ENCODE results near the gene OTUB2. TPM values are rescaled to one million over a fixed set of nuclear protein-coding genes. Genes with fewer than 3 reads are reported as not detected.

Gene OTUB2
- total and polyA plus RNA-seq, 2 donors (not counting 3 experiments of a cell fraction or from before 2014, with no cell fraction given): 0.70 to 1.6 TPM

DNA sequence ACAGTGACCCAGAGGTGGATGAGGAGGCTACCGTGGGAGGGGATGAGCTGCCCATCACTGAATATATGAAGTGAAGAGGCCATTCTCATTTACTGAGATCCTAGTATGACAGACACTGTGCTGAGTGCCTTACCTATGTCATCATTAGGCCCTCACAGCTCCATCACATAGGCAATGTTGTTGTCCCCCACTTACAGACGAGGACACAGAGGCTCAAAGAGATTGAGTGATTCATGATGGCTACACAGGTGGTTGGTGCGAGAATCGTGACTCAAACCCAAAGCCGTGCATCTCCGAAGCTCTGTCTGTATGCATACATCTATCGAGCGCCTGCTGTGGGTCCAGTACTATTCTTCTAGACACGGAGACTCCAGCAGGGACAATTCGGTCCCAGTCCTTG, 34.9 kb upstream of the OTUB2 start:
- Histone ChIP-seq H3K27ac (ENCODE audit: insufficient read depth, low read depth, low read length) (no peak overlapping the region), H3K79me2 (ENCODE audit: control insufficient read depth, insufficient read depth, low read length) (no peaks in the 10 kb centered on the region), H3K9ac (replicated peaks; ENCODE audit: extremely low read depth, insufficient read depth, low read length) (no peak overlapping the region), H3K4me1 (ENCODE audit: control insufficient read depth, extremely low read depth, insufficient read depth, low read length) (no peaks in the 10 kb centered on the region), H3K9me3 (replicated peaks; ENCODE audit: control insufficient read depth, insufficient read depth, low read length) (no peaks in the 10 kb centered on the region), H3K36me3 (ENCODE audit: control insufficient read depth in 2 of 2, extremely low read depth in 1 of 2, insufficient read depth in 2 of 2, low read length in 2 of 2) (no peaks in the 10 kb centered on the region), H3K9me1 (replicated peaks; ENCODE audit: control insufficient read depth, extremely low read depth, insufficient read depth, low read length) (no peaks in the 10 kb centered on the region), H4K20me1 (replicated peaks; ENCODE audit: control insufficient read depth, extremely low read depth, insufficient read depth, low read length) (no peaks in the 10 kb centered on the region), H2AFZ (ENCODE audit: low read depth, low read length) (no peak overlapping the region), H3K27me3 (ENCODE audit: control insufficient read depth in 2 of 2, insufficient read depth in 2 of 2, low read length in 2 of 2) (no peaks in the 10 kb centered on the region), H3K4me2 (ENCODE audit: insufficient read depth, low read length) (no peak overlapping the region), H3K4me3 (replicated peaks in 1 of 3; ENCODE audit: insufficient read depth in 1 of 3, low read depth in 1 of 3, low read length in 3 of 3) (no peak overlapping the region)
- intact Hi-C loops (cut with micrococcal nuclease): no loop called here
- TF ChIP-seq POLR2A (IDR thresholded peaks at IDR 0.05; ENCODE audit: low read depth, low read length): no peak
- TF ChIP-seq JUN (IDR thresholded peaks at IDR 0.05; ENCODE audit: borderline replicate concordance, insufficient read depth, insufficient read length, low read depth): no peak
- TF ChIP-seq EZH2 (IDR thresholded peaks at IDR 0.05; ENCODE audit: borderline replicate concordance, low read depth, low read length, severe bottlenecking): no peak
- TF ChIP-seq GATA2 (IDR thresholded peaks at IDR 0.05; ENCODE audit: insufficient read depth, insufficient read length, low read depth, low read length): no peak
- no peak for TF ChIP-seq POLR2AphosphoS5 (IDR thresholded peaks at IDR 0.05; ENCODE audit: insufficient read depth, low read depth, low read length)
- TF ChIP-seq MAX (IDR thresholded peaks at IDR 0.05; ENCODE audit: insufficient read depth, insufficient read length): no peak
- ChIA-PET CTCF (interaction anchor here (0.8 to 1.9 kb wide), 5 partner anchors 10 to 145 kb away, joined by 3 to 13 read pairs (median 3); no protein-coding TSS in a partner anchor), POLR2A (no interaction called here)
- FAIRE-seq: no peak
- DNase-seq (ENCODE audit: low read depth, low spot score): no peak
- BruUV-seq (replicated peaks): no TSS peak
- dilution Hi-C loops (cut with MboI; ENCODE audit: extremely low pct_ligation_motif_present, low sequenced_read_pairs): no loop called here

- ChIA-PET CTCF (interaction anchor here (1.3 to 1.9 kb wide), 4 partner anchors 10 to 145 kb away, joined by 3 to 13 read pairs (median 4); no protein-coding TSS in a partner anchor), POLR2A (no interaction called here)
- no peak overlapping the region for H3K27ac ChIP-seq (ENCODE audit: insufficient read depth, low read depth, low read length)
- H4K20me1 ChIP-seq (replicated peaks; ENCODE audit: control insufficient read depth, extremely low read depth, insufficient read depth, low read length): no peaks in the 10 kb centered on the region
- H3K79me2 ChIP-seq (ENCODE audit: control insufficient read depth, insufficient read depth, low read length): no peaks in the 10 kb centered on the region
- no peaks in the 10 kb centered on the region for H3K27me3 ChIP-seq (ENCODE audit: control insufficient read depth in 2 of 2, insufficient read depth in 2 of 2, low read length in 2 of 2)
- H3K4me2 ChIP-seq (ENCODE audit: insufficient read depth, low read length): no peak overlapping the region
- H2AFZ ChIP-seq (ENCODE audit: low read depth, low read length): no peak overlapping the region
- BruUV-seq (replicated peaks): no TSS peak
- FAIRE-seq: no peak
- H3K36me3 ChIP-seq (ENCODE audit: control insufficient read depth in 2 of 2, extremely low read depth in 1 of 2, insufficient read depth in 2 of 2, low read length in 2 of 2): no peaks in the 10 kb centered on the region
- no peaks in the 10 kb centered on the region for H3K9me3 ChIP-seq (replicated peaks; ENCODE audit: control insufficient read depth, insufficient read depth, low read length)
- dilution Hi-C loops (cut with MboI; ENCODE audit: extremely low pct_ligation_motif_present, low sequenced_read_pairs) (no loop called here), intact Hi-C loops (cut with micrococcal nuclease) (no loop called here)
- H3K4me3 ChIP-seq (replicated peaks in 1 of 3; ENCODE audit: insufficient read depth in 1 of 3, low read depth in 1 of 3, low read length in 3 of 3): no peak overlapping the region
- no peaks in the 10 kb centered on the region for H3K9me1 ChIP-seq (replicated peaks; ENCODE audit: control insufficient read depth, extremely low read depth, insufficient read depth, low read length)
- DNase-seq (ENCODE audit: low read depth, low spot score): no peak
- H3K4me1 ChIP-seq (ENCODE audit: control insufficient read depth, extremely low read depth, insufficient read depth, low read length): no peaks in the 10 kb centered on the region
- TF ChIP-seq EZH2 (IDR thresholded peaks at IDR 0.05; ENCODE audit: borderline replicate concordance, low read depth, low read length, severe bottlenecking): no peak
- no peak for TF ChIP-seq MAX (IDR thresholded peaks at IDR 0.05; ENCODE audit: insufficient read depth, insufficient read length)
- no peak for TF ChIP-seq CTCF (IDR thresholded peaks at IDR 0.05; ENCODE audit: extremely low read depth in 1 of 2, insufficient read depth in 1 of 2, low read depth in 1 of 2, low read length in 2 of 2)
- TF ChIP-seq MYC (IDR thresholded peaks at IDR 0.05; ENCODE audit: low read depth, low read length): no peak
- no peak for TF ChIP-seq POLR2A (IDR thresholded peaks at IDR 0.05; ENCODE audit: low read depth, low read length)
- TF ChIP-seq FOS (IDR thresholded peaks at IDR 0.05; ENCODE audit: borderline replicate concordance, insufficient read depth, low read length): no peak
- TF ChIP-seq GATA2 (IDR thresholded peaks at IDR 0.05; ENCODE audit: insufficient read depth, insufficient read length, low read depth, low read length): no peak
- TF ChIP-seq JUN (IDR thresholded peaks at IDR 0.05; ENCODE audit: borderline replicate concordance, insufficient read depth, insufficient read length, low read depth): no peak
- H3K9ac ChIP-seq (replicated peaks; ENCODE audit: extremely low read depth, insufficient read depth, low read length): no peak overlapping the region
Measured at GRCh38 chr14:93991649-93992048, 34.5 kb upstream of the OTUB2 start.
